GM23248 (cell line): Measurements from ENCODE around the gene PRR27. TPM values are rescaled to one million over a fixed set of nuclear protein-coding genes. Genes with fewer than 3 reads are reported as not detected.

Experiments used
- DNase-seq: peaks from one replicate; pipeline ENCODE4 v3.0.0-alpha.2; 2015
- H2AFZ ChIP-seq: fragments of 200-600 bp; sonication (generic); 2 replicates; pipeline ENCODE4 v1.6.1; 2016; ENCODE audit warnings: antibody characterized with exemption
- H3F3A ChIP-seq: fragments of 200-600 bp; sonication (generic); 2 replicates; pipeline ENCODE4 v1.6.1; 2016; ENCODE audit warnings: mild to moderate bottlenecking, antibody characterized with exemption, mixed run types; ENCODE audit not compliant: insufficient read depth
- H3K27ac ChIP-seq: fragments of 200-600 bp; sonication (generic); 2 replicates; pipeline ENCODE4 v1.5.1; 2016; ENCODE audit warnings: mild to moderate bottlenecking
- H3K27me3 ChIP-seq: fragments of 200-600 bp; sonication (generic); replicated peaks from 2 replicates; pipeline ENCODE4 v1.6.1; 2016; ENCODE audit warnings: mild to moderate bottlenecking; ENCODE audit not compliant: insufficient read depth
- H3K36me3 ChIP-seq: fragments of 200-600 bp; sonication (generic); 2 replicates; pipeline ENCODE4 v1.6.1; 2016; ENCODE audit warnings: low read depth, mild to moderate bottlenecking
- H3K4me1 ChIP-seq: fragments of 200-600 bp; sonication (generic); 2 replicates; pipeline ENCODE4 v1.6.1; 2016; ENCODE audit warnings: mild to moderate bottlenecking; ENCODE audit not compliant: insufficient read depth
- H3K4me2 ChIP-seq: fragments of 200-600 bp; sonication (generic); one replicate; pipeline ENCODE4 v1.6.1; 2016; ENCODE audit warnings: mild to moderate bottlenecking; ENCODE audit not compliant: unreplicated experiment
- H3K4me3 ChIP-seq: fragments of 200-600 bp; sonication (generic); 2 replicates; pipeline ENCODE4 v1.5.1; 2016; ENCODE audit warnings: mild to moderate bottlenecking
- H3K79me2 ChIP-seq: fragments of 200-600 bp; sonication (generic); 2 replicates; pipeline ENCODE4 v1.6.1; 2016; ENCODE audit warnings: mild to moderate bottlenecking; ENCODE audit not compliant: insufficient read depth
- H3K9ac ChIP-seq: fragments of 200-600 bp; sonication (generic); 2 replicates; pipeline ENCODE4 v1.6.1; 2016; ENCODE audit warnings: mild to moderate bottlenecking
- H3K9me2 ChIP-seq: fragments of 200-600 bp; sonication (generic); 2 replicates; pipeline ENCODE4 v1.6.1; 2016; ENCODE audit warnings: mixed run types, mild to moderate bottlenecking, moderate library complexity; ENCODE audit not compliant: insufficient read depth
- H3K9me3 ChIP-seq: fragments of 200-600 bp; sonication (generic); one replicate; pipeline ENCODE4 v1.6.1; 2017; ENCODE audit warnings: low read depth
- H4K20me1 ChIP-seq: fragments of 200-600 bp; sonication (generic); 2 replicates; pipeline ENCODE4 v1.6.0; 2016; ENCODE audit not compliant: insufficient read depth
- EZH2 ChIP-seq: fragments of 200-600 bp; sonication (generic); IDR thresholded peaks from 2 replicates; pipeline ENCODE4 v1.6.1; 2018; ENCODE audit warnings: antibody characterized with exemption, mild to moderate bottlenecking; ENCODE audit not compliant: insufficient read depth, poor library complexity, severe bottlenecking
- EZH2phosphoT487 ChIP-seq: fragments of 200-600 bp; sonication (generic); IDR thresholded peaks from 2 replicates; pipeline ENCODE4 v1.6.1; 2018; ENCODE audit warnings: antibody characterized with exemption, moderate library complexity, mild to moderate bottlenecking, low read depth; ENCODE audit not compliant: insufficient read depth
- WGBS, 2 experiments: methylation state at CpG; one replicate each; pipeline ENCODE4 v1.1.6; 2015 to 2017; ENCODE audit warnings: low lambda C conversion rate in 2 of 2, low coverage in 1 of 2; ENCODE audit errors: missing lambda C conversion rate in 2 of 2; 5-methylcytosine and 5-hydroxymethylcytosine counted together
- in situ Hi-C: fragments of 300-500 bp; cut with MboI; formaldehyde crosslinking; loops from 2 replicates; pipeline ENCODE4 v1.15.0; 2020
- polyA plus RNA-seq: library from polyadenylated mRNA; unstranded; fragments of >200 nt; fragmentation: Nextera tagmentation; extraction: Ambion mirVana; gene quantifications from 2 replicates; pipeline ENCODE4 v1.2.1, GENCODE V29; 2016
- total RNA-seq: library from RNA; depleted of rRNA; stranded (reverse); fragments of >200 nt; shearing (Covaris generic); gene quantifications from 2 replicates; pipeline ENCODE4 v1.2.3, GENCODE V29; 2014

The PRR27 gene
- total and polyA plus RNA-seq, 2 experiments from 2014 or later = not detected

DNA sequence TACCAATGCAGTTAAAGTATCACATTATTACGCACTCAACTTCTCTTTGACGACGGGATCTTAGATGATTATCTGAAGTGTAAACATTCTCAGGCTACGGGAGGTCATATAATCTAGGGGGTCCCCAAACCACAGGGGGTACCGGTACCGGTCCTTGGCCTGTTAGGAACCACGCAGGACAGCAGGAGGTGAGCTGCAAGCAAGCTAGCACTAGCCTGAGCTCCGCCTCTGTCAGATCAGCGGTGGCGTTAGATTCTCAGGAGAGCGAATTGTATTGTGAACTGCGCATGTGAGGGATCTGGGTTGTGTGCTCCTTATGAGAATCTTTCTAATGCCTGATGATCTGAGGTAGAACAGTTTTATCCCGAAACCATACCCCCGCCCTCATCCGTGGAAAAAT lies 20.6 kb upstream of the PRR27 start:
- Histone ChIP-seq H3K27me3 (no peaks in the 10 kb centered on the region), H3F3A (no peaks in the 10 kb centered on the region), H2AFZ (no peak overlapping the region), H3K9me3 (no peaks in the 10 kb centered on the region), H3K9me2 (no peaks in the 10 kb centered on the region), H3K4me2 (no peak overlapping the region), H3K36me3 (no peaks in the 10 kb centered on the region), H3K9ac (no peak overlapping the region), H3K4me1 (no peaks in the 10 kb centered on the region), H4K20me1 (no peaks in the 10 kb centered on the region), H3K27ac (no peak overlapping the region), H3K79me2 (no peaks in the 10 kb centered on the region), H3K4me3 (no peak overlapping the region)
- WGBS, 2 experiments = 57 to 61% methylated on average over 15 of the region's 15 CpGs
- DNase-seq = no peak
- in situ Hi-C loops = no loop called here
- TF ChIP-seq EZH2 = no peak

DNA sequence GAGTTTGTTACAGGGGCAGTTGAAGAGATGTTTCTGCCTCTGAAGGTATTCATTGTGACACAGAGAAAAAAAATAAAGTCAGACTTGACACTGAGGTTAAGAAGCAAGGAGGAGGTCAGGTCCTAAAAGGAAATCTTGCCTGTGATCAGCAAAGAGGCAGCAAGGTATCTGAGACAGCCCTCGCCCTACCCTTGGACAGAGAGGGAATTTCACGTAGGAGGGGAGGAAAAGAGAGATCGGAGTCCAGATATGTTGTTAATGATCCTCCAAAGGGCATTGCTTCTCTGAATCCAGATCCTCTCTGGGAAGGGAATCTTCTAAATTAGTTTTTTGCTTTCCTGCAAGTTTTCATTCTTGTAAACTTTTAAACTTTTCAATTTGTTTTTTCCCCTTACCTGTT lies 15.3 kb upstream of the PRR27 start:
- no peak overlapping the region for H3K4me3 ChIP-seq
- no peaks in the 10 kb centered on the region for H4K20me1 ChIP-seq
- H3K79me2 ChIP-seq = no peaks in the 10 kb centered on the region
- TF ChIP-seq EZH2phosphoT487 (no peak), EZH2 (no peak)
- H3K9me3 ChIP-seq = no peaks in the 10 kb centered on the region
- no peak overlapping the region for H3K9ac ChIP-seq
- no peak overlapping the region for H2AFZ ChIP-seq
- H3K27me3 ChIP-seq = 0 out of 2 replicates have a peak, but pooled peaks cover 5% of the 10 kb centered on the region
- no peaks in the 10 kb centered on the region for H3K4me1 ChIP-seq
- H3K27ac ChIP-seq = no peak overlapping the region
- 40 to 51% methylated on average over 3 of the region's 3 CpGs for WGBS, 2 experiments
- no peak overlapping the region for H3K4me2 ChIP-seq
- no peaks in the 10 kb centered on the region for H3K9me2 ChIP-seq
- in situ Hi-C loops = no loop called here
- H3F3A ChIP-seq = no peaks in the 10 kb centered on the region
- no peak for DNase-seq
- H3K36me3 ChIP-seq = no peaks in the 10 kb centered on the region

DNA sequence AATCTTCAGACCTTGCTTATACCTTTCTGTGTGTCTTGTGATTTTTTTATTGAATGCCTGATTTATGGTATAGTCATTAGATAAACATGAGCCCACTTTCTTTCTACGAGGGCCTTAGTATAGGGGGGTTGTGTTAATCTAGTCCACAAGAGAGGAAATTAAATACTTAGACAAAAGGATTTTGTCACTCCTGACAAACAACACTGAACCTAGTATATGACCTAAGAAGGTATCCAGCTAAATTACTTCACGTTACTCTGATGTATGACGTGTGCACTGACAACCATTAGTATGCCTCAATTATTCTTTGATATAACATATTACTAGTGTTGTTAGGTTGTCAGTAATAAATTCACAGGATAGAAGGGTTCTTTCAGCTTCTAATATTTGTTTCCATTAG lies 2.8 kb upstream of the PRR27 start:
- no peak overlapping the region for H3K4me2 ChIP-seq
- 0 out of 2 replicates have a peak, but pooled peaks cover 3% of the 10 kb centered on the region for H3K9me2 ChIP-seq
- no peak for TF ChIP-seq EZH2
- no peak for TF ChIP-seq EZH2phosphoT487
- H3K27me3 ChIP-seq = no peaks in the 10 kb centered on the region
- no peaks in the 10 kb centered on the region for H3F3A ChIP-seq
- WGBS, 2 experiments = 27 to 33% methylated on average over 3 of the region's 3 CpGs
- H2AFZ ChIP-seq = no peak overlapping the region
- no peaks in the 10 kb centered on the region for H3K36me3 ChIP-seq
- no peak overlapping the region for H3K27ac ChIP-seq
- no peaks in the 10 kb centered on the region for H3K4me1 ChIP-seq
- no peaks in the 10 kb centered on the region for H3K9me3 ChIP-seq
- H3K79me2 ChIP-seq = no peaks in the 10 kb centered on the region
- no peak for DNase-seq
- no peak overlapping the region for H3K4me3 ChIP-seq
- no peaks in the 10 kb centered on the region for H4K20me1 ChIP-seq
- no peak overlapping the region for H3K9ac ChIP-seq
- in situ Hi-C loops = no loop called here

DNA sequence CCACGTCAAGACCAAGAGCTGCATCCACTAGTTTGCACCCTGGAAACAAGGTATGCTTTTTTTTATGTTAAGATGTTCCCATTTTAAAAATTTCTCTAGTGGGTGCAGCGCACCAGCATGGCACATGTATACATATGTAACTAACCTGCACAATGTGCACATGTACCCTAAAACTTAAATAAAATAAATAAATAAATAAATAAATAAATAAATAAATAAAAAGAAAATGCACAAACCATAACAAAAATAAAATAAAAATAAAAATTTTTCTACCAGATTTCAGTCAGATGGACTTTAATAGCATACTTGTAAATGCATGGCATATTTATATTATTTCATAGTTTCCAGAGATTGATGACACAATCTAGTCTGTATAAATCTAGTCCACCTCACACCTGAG lies 1.9 kb upstream of the PRR27 start:
- Histone ChIP-seq H3K4me1 (no peaks in the 10 kb centered on the region), H3K79me2 (no peaks in the 10 kb centered on the region), H3K4me2 (no peak overlapping the region), H3K27me3 (no peaks in the 10 kb centered on the region), H3K27ac (no peak overlapping the region), H3K4me3 (no peak overlapping the region), H3F3A (no peaks in the 10 kb centered on the region), H4K20me1 (no peaks in the 10 kb centered on the region), H3K9ac (no peak overlapping the region), H3K36me3 (no peaks in the 10 kb centered on the region), H2AFZ (no peak overlapping the region), H3K9me3 (no peaks in the 10 kb centered on the region), H3K9me2 (0 out of 2 replicates have a peak, but pooled peaks cover 3% of the 10 kb centered on the region)
- in situ Hi-C loops = no loop called here
- DNase-seq = no peak
- TF ChIP-seq EZH2phosphoT487 = no peak
- TF ChIP-seq EZH2 = no peak
- WGBS, 2 experiments = 47 to 52% methylated on average over 2 of the region's 2 CpGs

DNA sequence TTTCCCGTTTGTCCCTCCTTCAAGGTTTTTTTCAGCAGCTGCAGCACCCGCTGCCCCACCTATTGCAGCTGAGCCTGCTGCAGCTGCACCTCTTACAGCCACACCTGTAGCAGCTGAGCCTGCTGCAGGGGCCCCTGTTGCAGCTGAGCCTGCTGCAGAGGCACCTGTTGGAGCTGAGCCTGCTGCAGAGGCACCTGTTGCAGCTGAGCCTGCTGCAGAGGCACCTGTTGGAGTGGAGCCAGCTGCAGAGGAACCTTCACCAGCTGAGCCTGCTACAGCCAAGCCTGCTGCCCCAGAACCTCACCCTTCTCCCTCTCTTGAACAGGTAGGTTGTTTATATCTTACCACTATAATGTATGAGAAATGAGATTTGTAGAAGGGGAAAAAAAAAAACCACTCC lies 4.5 kb downstream of the PRR27 start:
- Histone ChIP-seq H3K4me2 (no peak overlapping the region), H3F3A (no peaks in the 10 kb centered on the region), H3K4me1 (no peaks in the 10 kb centered on the region), H3K9ac (no peak overlapping the region), H3K27me3 (no peaks in the 10 kb centered on the region), H3K4me3 (no peak overlapping the region), H3K27ac (no peak overlapping the region), H3K36me3 (no peaks in the 10 kb centered on the region), H3K9me3 (no peaks in the 10 kb centered on the region), H3K9me2 (no peaks in the 10 kb centered on the region), H2AFZ (no peak overlapping the region), H4K20me1 (no peaks in the 10 kb centered on the region), H3K79me2 (no peaks in the 10 kb centered on the region)
- in situ Hi-C loops = no loop called here
- DNase-seq = no peak
- TF ChIP-seq EZH2phosphoT487 (no peak), EZH2 (no peak)
- 30 to 51% methylated on average over 2 of the region's 2 CpGs for WGBS, 2 experiments
